ENCODE measurements around the gene CDCP1.
"Not testable (repeated sequence)": the region's sequence is repeated elsewhere in the genome, so short reads cannot be mapped to it uniquely, and the experiment has no call there.

Gene CDCP1

DNA sequence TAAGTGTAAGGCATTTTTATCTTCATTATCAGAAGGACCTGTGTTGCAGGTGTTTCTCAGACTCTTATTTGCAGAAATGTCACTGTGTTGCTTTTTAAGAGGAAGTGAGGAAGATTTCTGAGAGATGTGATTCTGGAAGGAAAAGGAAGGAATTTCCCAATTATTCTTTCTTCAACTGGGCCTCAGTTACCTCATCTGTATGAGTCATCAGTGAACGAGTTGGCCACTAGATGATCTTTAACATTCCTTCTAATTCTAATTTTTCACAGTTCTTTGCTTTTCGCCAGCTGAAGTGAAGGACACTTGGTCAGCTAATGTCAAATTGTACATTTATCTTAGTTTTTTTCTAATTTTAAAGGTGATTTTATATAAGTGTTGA is 91.2 kb downstream of the CDCP1 start:
- no peak overlapping the region for H2AFZ ChIP-seq (ENCODE audit: low read length)
- H3K9ac ChIP-seq (ENCODE audit: low read length), result no peak overlapping the region
- H3K4me3 ChIP-seq (ENCODE audit: low read depth, low read length, poor library complexity, severe bottlenecking), result no peak overlapping the region
- H3K27ac ChIP-seq (ENCODE audit: low read depth, low read length, poor library complexity, severe bottlenecking), result no peak overlapping the region
- no peaks in the 10 kb centered on the region for H3K36me3 ChIP-seq (ENCODE audit: insufficient read depth, low read length)
- no peaks in the 10 kb centered on the region for H3K9me3 ChIP-seq (ENCODE audit: low read length)
- no peak for TF ChIP-seq EZH2 (IDR thresholded peaks at IDR 0.05; ENCODE audit: borderline replicate concordance, low read length)
- TF ChIP-seq, protein P1, sequence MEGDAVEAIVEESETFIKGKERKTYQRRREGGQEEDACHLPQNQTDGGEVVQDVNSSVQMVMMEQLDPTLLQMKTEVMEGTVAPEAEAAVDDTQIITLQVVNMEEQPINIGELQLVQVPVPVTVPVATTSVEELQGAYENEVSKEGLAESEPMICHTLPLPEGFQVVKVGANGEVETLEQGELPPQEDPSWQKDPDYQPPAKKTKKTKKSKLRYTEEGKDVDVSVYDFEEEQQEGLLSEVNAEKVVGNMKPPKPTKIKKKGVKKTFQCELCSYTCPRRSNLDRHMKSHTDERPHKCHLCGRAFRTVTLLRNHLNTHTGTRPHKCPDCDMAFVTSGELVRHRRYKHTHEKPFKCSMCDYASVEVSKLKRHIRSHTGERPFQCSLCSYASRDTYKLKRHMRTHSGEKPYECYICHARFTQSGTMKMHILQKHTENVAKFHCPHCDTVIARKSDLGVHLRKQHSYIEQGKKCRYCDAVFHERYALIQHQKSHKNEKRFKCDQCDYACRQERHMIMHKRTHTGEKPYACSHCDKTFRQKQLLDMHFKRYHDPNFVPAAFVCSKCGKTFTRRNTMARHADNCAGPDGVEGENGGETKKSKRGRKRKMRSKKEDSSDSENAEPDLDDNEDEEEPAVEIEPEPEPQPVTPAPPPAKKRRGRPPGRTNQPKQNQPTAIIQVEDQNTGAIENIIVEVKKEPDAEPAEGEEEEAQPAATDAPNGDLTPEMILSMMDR (IDR thresholded peaks at IDR 0.05; ENCODE audit: low read length), result no peak
- H3K27me3 ChIP-seq (ENCODE audit: insufficient read depth, low read length), result no peaks in the 10 kb centered on the region
- H3K79me2 ChIP-seq (ENCODE audit: insufficient read depth, low read length), result no peaks in the 10 kb centered on the region
- H4K20me1 ChIP-seq (ENCODE audit: insufficient read depth, low read length), result no peaks in the 10 kb centered on the region
- no peaks in the 10 kb centered on the region for H3K9me2 ChIP-seq (ENCODE audit: low read depth, low read length)
- no peaks in the 10 kb centered on the region for H3K4me1 ChIP-seq (ENCODE audit: insufficient read depth, low read length, severe bottlenecking)
- no peak overlapping the region for H3K4me2 ChIP-seq (ENCODE audit: low read length)
- H3F3A ChIP-seq (ENCODE audit: insufficient read depth, low read length), result no peaks in the 10 kb centered on the region

DNA sequence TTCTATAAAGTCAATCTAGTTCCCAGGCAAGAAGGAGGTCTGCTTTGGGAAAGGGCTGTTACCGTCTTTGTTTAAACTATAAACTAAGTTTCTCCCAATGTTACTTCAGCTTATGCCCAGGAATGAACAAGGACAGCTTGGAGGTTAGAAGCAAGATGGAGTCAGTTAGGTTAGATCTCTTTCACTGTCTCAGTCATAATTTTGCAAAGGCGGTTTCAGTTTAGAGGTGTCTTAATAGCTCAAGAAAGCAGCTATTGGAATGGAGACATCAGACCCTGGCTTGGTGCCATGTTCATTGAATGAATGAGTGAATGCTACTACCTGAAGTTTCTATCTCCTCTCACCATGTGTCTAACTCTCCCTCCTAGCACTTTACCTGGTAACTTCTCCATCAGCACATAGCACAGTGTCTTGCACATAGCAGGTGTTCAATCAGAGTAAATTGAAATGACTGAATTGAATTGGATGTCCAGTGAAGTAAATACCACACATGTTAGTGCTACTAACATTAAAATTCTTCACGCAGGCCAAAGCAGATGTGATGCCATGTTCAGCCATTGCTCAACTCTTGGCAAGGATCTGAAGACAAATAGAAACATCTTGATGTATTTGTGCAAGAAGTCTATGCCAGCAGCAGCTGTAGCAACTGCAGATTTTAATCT is 91.9 kb downstream of the CDCP1 start:
- Histone ChIP-seq H3K27me3 (ENCODE audit: insufficient read depth, low read length) (no peaks in the 10 kb centered on the region), H3K36me3 (ENCODE audit: insufficient read depth, low read length) (no peaks in the 10 kb centered on the region), H3K9me2 (ENCODE audit: low read depth, low read length) (no peaks in the 10 kb centered on the region), H3K9me3 (ENCODE audit: low read length) (no peaks in the 10 kb centered on the region), H3K4me1 (ENCODE audit: insufficient read depth, low read length, severe bottlenecking) (no peaks in the 10 kb centered on the region), H3F3A (ENCODE audit: insufficient read depth, low read length) (no peaks in the 10 kb centered on the region), H4K20me1 (ENCODE audit: insufficient read depth, low read length) (no peaks in the 10 kb centered on the region), H3K9ac (ENCODE audit: low read length) (no peak overlapping the region), H3K27ac (ENCODE audit: low read depth, low read length, poor library complexity, severe bottlenecking) (no peak overlapping the region), H3K79me2 (ENCODE audit: insufficient read depth, low read length) (no peaks in the 10 kb centered on the region), H2AFZ (ENCODE audit: low read length) (no peak overlapping the region), H3K4me3 (ENCODE audit: low read depth, low read length, poor library complexity, severe bottlenecking) (no peak overlapping the region), H3K4me2 (ENCODE audit: low read length) (no peak overlapping the region)
- TF ChIP-seq EZH2 (IDR thresholded peaks at IDR 0.05; ENCODE audit: borderline replicate concordance, low read length), result no peak
- TF ChIP-seq, protein P1 (IDR thresholded peaks at IDR 0.05; ENCODE audit: low read length), result no peak

DNA sequence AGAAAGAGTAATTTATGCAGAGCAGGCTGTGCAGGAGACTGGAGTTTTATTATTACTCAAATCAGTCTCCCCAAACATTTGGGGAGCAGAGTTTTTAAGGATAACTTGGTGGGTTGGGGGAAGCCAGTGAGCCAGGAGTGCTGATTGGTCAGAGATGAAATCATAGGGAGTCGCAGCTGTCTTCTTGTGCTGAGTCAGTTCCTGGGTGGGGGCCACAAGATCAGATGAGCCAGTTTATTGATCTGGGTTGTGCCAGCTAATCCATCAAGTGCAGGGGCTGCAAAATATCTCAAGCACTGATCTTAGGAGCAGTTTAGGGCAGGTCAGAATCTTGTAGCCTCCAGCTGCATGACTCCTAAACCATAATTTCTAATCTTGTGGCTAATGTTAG is 92.4 kb downstream of the CDCP1 start:
- not testable (repeated sequence) for H3K79me2 ChIP-seq (ENCODE audit: insufficient read depth, low read length); H3K9me2 ChIP-seq (ENCODE audit: low read depth, low read length); H3K27ac ChIP-seq (ENCODE audit: low read depth, low read length, poor library complexity, severe bottlenecking); H3K9me3 ChIP-seq (ENCODE audit: low read length); H4K20me1 ChIP-seq (ENCODE audit: insufficient read depth, low read length); H3F3A ChIP-seq (ENCODE audit: insufficient read depth, low read length); H3K36me3 ChIP-seq (ENCODE audit: insufficient read depth, low read length); H3K27me3 ChIP-seq (ENCODE audit: insufficient read depth, low read length); H3K4me1 ChIP-seq (ENCODE audit: insufficient read depth, low read length, severe bottlenecking); H3K4me3 ChIP-seq (ENCODE audit: low read depth, low read length, poor library complexity, severe bottlenecking); H2AFZ ChIP-seq (ENCODE audit: low read length); H3K9ac ChIP-seq (ENCODE audit: low read length); H3K4me2 ChIP-seq (ENCODE audit: low read length)

DNA sequence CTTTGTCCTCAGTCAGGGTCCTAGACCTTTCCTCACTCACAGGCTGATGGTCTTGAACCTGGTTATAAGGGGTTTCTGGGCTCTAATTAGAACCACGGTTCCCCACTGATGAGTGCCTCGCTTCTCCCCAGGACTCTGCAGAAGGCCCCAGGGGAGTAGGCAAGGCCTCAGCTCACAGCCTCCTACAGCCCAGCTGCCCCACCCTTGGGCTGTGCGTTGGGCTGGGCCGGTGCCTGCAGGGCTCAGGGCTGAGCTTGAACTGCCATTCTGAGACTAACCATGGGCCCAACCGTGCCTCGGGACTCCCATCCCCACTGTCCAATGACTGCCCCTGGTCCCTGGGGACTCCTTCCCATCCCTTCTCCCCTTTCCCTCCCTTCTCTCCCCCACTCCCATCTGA is 94.5 kb downstream of the CDCP1 start:
- Histone ChIP-seq H4K20me1 (ENCODE audit: insufficient read depth, low read length) (no peaks in the 10 kb centered on the region), H3K9ac (ENCODE audit: low read length) (no peak overlapping the region), H3K27ac (ENCODE audit: low read depth, low read length, poor library complexity, severe bottlenecking) (no peak overlapping the region), H3K4me3 (ENCODE audit: low read depth, low read length, poor library complexity, severe bottlenecking) (no peak overlapping the region), H3K27me3 (ENCODE audit: insufficient read depth, low read length) (no peaks in the 10 kb centered on the region), H3K9me3 (ENCODE audit: low read length) (no peaks in the 10 kb centered on the region), H3K9me2 (ENCODE audit: low read depth, low read length) (no peaks in the 10 kb centered on the region), H3K4me2 (ENCODE audit: low read length) (no peak overlapping the region), H2AFZ (ENCODE audit: low read length) (no peak overlapping the region), H3K79me2 (ENCODE audit: insufficient read depth, low read length) (no peaks in the 10 kb centered on the region), H3F3A (ENCODE audit: insufficient read depth, low read length) (no peaks in the 10 kb centered on the region), H3K36me3 (ENCODE audit: insufficient read depth, low read length) (no peaks in the 10 kb centered on the region), H3K4me1 (ENCODE audit: insufficient read depth, low read length, severe bottlenecking) (no peaks in the 10 kb centered on the region)
- TF ChIP-seq, protein P1 (IDR thresholded peaks at IDR 0.05; ENCODE audit: low read length), result no peak
- TF ChIP-seq EZH2 (IDR thresholded peaks at IDR 0.05; ENCODE audit: borderline replicate concordance, low read length), result no peak
